Activated CD4-positive, alpha-beta memory T cell treated with anti-CD3 and anti-CD28 coated beads, Interleukin-2, amount 10 ng/mL, durations not matched to agents 7 days and 5 days (primary cell): ENCODE results near the gene PYGB. TPM values are rescaled to one million over a fixed set of nuclear protein-coding genes. Genes with fewer than 3 reads are reported as not detected.
A peak's percentile ranks its signal among the peaks of the same experiment; 100 is the strongest.
"Not testable (repeated sequence)": the region's sequence is repeated elsewhere in the genome, so short reads cannot be mapped to it uniquely, and the experiment has no call there.

Experiments used
- CTCF ChIA-PET: fragments of 350-600 bp; sonication (Branson Sonifier 250); formaldehyde crosslinking; loops from one replicate; lab custom pipeline; 2021; ENCODE audit warnings: antibody characterized with exemption, inconsistent platforms; lab: Charles Lee
- POLR2A ChIA-PET: fragments of 350-600 bp; sonication (Branson Sonifier 250); formaldehyde crosslinking; loops from one replicate; lab custom pipeline; 2021; ENCODE audit warnings: antibody characterized with exemption; lab: Charles Lee
- DNase-seq: peaks from one replicate; pipeline ENCODE4 v3.0.0-alpha.2; 2020
- H3K27ac Mint-ChIP-seq: one replicate; pipeline ENCODE4 v1.8.0; 2021; ENCODE audit warnings: mild to moderate bottlenecking, mixed read lengths
- H3K27me3 Mint-ChIP-seq: one replicate; pipeline ENCODE4 v1.8.0; 2021; ENCODE audit warnings: mixed read lengths
- H3K36me3 Mint-ChIP-seq: one replicate; pipeline ENCODE4 v1.8.0; 2021; ENCODE audit warnings: low read depth, mixed read lengths
- H3K4me1 Mint-ChIP-seq: one replicate; pipeline ENCODE4 v1.8.0; 2021; ENCODE audit warnings: mixed read lengths
- H3K4me3 Mint-ChIP-seq: one replicate; pipeline ENCODE4 v1.8.0; 2021; ENCODE audit warnings: mild to moderate bottlenecking, mixed read lengths
- H3K9me3 Mint-ChIP-seq: one replicate; pipeline ENCODE4 v1.8.0; 2021; ENCODE audit warnings: mixed read lengths
- total RNA-seq, 2 experiments: library from RNA; stranded (reverse); gene quantifications; one replicate each; pipeline ENCODE4 v1.2.3, GENCODE V29; 2021

The PYGB gene
- total RNA-seq, 2 experiments from 2014 or later: 28.4 to 29.8 TPM

GRCh38 chr20:25240851-25241658 is 6.8 kb upstream of the PYGB start:
- H3K36me3 Mint-ChIP-seq, DNase-seq, CTCF ChIA-PET, H3K4me3 Mint-ChIP-seq, H3K27ac Mint-ChIP-seq, H3K9me3 Mint-ChIP-seq, POLR2A ChIA-PET: not testable (repeated sequence)
- peaks cover 12% of the 10 kb centered on the region for H3K27me3 Mint-ChIP-seq
- peaks cover 20% of the 10 kb centered on the region for H3K4me1 Mint-ChIP-seq

- H3K27ac Mint-ChIP-seq, H3K36me3 Mint-ChIP-seq, H3K4me3 Mint-ChIP-seq, H3K9me3 Mint-ChIP-seq, CTCF ChIA-PET, DNase-seq, POLR2A ChIA-PET: not testable (repeated sequence)
- H3K4me1 Mint-ChIP-seq: peaks cover 25% of the 10 kb centered on the region
- peaks cover 17% of the 10 kb centered on the region for H3K27me3 Mint-ChIP-seq
Measured at GRCh38 chr20:25241659-25241955, 6.3 kb upstream of the PYGB start.

- Mint-ChIP-seq H3K4me1 (peaks cover 30% of the 10 kb centered on the region), H3K36me3 (no peaks in the 10 kb centered on the region), H3K4me3 (no peak overlapping the region), H3K9me3 (no peaks in the 10 kb centered on the region), H3K27ac (no peak overlapping the region), H3K27me3 (peaks cover 21% of the 10 kb centered on the region)
- no peak for DNase-seq
- ChIA-PET POLR2A (no interaction called here), CTCF (no interaction called here)
Measured at GRCh38 chr20:25242231-25242630, 5.7 kb upstream of the PYGB start.

- DNase-seq: no peak
- Mint-ChIP-seq H3K4me3 (no peak overlapping the region), H3K36me3 (no peaks in the 10 kb centered on the region), H3K27me3 (peaks cover 21% of the 10 kb centered on the region), H3K9me3 (no peaks in the 10 kb centered on the region), H3K4me1 (peaks cover 18% of the 10 kb centered on the region), H3K27ac (no peak overlapping the region)
- ChIA-PET POLR2A (no interaction called here), CTCF (no interaction called here)
Measured at GRCh38 chr20:25243416-25243979, 4.4 kb upstream of the PYGB start.

- POLR2A ChIA-PET: no interaction called here
- no peak overlapping the region for H3K4me3 Mint-ChIP-seq
Measured at GRCh38 chr20:25244976-25245375, 2.9 kb upstream of the PYGB start.

GRCh38 chr20:25245461-25245860 is 2.4 kb upstream of the PYGB start:
- peaks cover 21% of the 10 kb centered on the region for H3K27me3 Mint-ChIP-seq
- no peaks in the 10 kb centered on the region for H3K36me3 Mint-ChIP-seq
- ChIA-PET CTCF (no interaction called here), POLR2A (interaction anchor here (0.9 kb wide), 1 partner anchor 162 kb away, joined by 4 read pairs; the partner anchor contains the start of gene GINS1)
- DNase-seq: no peak
- H3K4me1 Mint-ChIP-seq: peaks cover 28% of the 10 kb centered on the region
- no peak overlapping the region for H3K4me3 Mint-ChIP-seq
- H3K27ac Mint-ChIP-seq: no peak overlapping the region
- H3K9me3 Mint-ChIP-seq: no peaks in the 10 kb centered on the region

More at GRCh38 chr20:25244976-25245375, 2.9 kb upstream of the PYGB start:
- no peak for DNase-seq
- no peak overlapping the region for H3K27ac Mint-ChIP-seq
- H3K36me3 Mint-ChIP-seq: no peaks in the 10 kb centered on the region
- peaks cover 21% of the 10 kb centered on the region for H3K27me3 Mint-ChIP-seq
- CTCF ChIA-PET: interaction anchor here (0.6 kb wide), 1 partner anchor 128 kb away, joined by 3 read pairs; no protein-coding TSS in a partner anchor
- peaks cover 23% of the 10 kb centered on the region for H3K4me1 Mint-ChIP-seq
- H3K9me3 Mint-ChIP-seq: no peaks in the 10 kb centered on the region

- Mint-ChIP-seq H3K36me3 (no peaks in the 10 kb centered on the region), H3K9me3 (no peaks in the 10 kb centered on the region), H3K4me3 (peak overlapping the region; percentile 90), H3K27me3 (peaks cover 21% of the 10 kb centered on the region), H3K27ac (no peak overlapping the region), H3K4me1 (peaks cover 36% of the 10 kb centered on the region)
- ChIA-PET POLR2A (interaction anchor here (0.5 to 4.6 kb wide), 9 partner anchors 9 to 253 kb away, joined by 3 to 22 read pairs (median 7); partner anchors contain the start of genes ENTPD6 and GINS1), CTCF (interaction anchor here (0.9 to 1.7 kb wide), 3 partner anchors 23 to 253 kb away, joined by 3 to 8 read pairs (median 4); no protein-coding TSS in a partner anchor)
- DNase-seq: no peak
Measured at GRCh38 chr20:25246182-25246999, 1.5 kb upstream of the PYGB start.

- ChIA-PET CTCF (interaction anchor here (0.9 to 1.7 kb wide), 5 partner anchors 15 to 254 kb away, joined by 3 to 8 read pairs (median 3); no protein-coding TSS in a partner anchor), POLR2A (interaction anchor here (0.5 to 4.6 kb wide), 10 partner anchors 10 to 254 kb away, joined by 3 to 22 read pairs (median 8); partner anchors contain the start of genes ACSS1, ENTPD6 and GINS1)
- no peaks in the 10 kb centered on the region for H3K9me3 Mint-ChIP-seq
- DNase-seq: peak; percentile 22
- peaks cover 39% of the 10 kb centered on the region for H3K4me1 Mint-ChIP-seq
- peaks cover 20% of the 10 kb centered on the region for H3K27me3 Mint-ChIP-seq
- peak overlapping the region; percentile 1 for H3K27ac Mint-ChIP-seq
- H3K4me3 Mint-ChIP-seq: peak overlapping the region; percentile 90
- no peaks in the 10 kb centered on the region for H3K36me3 Mint-ChIP-seq
Measured at GRCh38 chr20:25247000-25247517, 826 bp upstream of the PYGB start.

- Mint-ChIP-seq H3K9me3 (no peaks in the 10 kb centered on the region), H3K27ac (no peak overlapping the region), H3K4me3 (peak overlapping the region; percentile 90), H3K27me3 (peaks cover 15% of the 10 kb centered on the region), H3K4me1 (peaks cover 41% of the 10 kb centered on the region), H3K36me3 (no peaks in the 10 kb centered on the region)
- ChIA-PET POLR2A (interaction anchor here (0.6 to 4.6 kb wide), 12 partner anchors 9 to 254 kb away, joined by 3 to 22 read pairs (median 6); partner anchors contain the start of genes ABHD12, ACSS1, ENTPD6 and GINS1), CTCF (interaction anchor here (0.7 to 1.7 kb wide), 6 partner anchors 14 to 254 kb away, joined by 3 to 8 read pairs (median 3); no protein-coding TSS in a partner anchor)
- no peak for DNase-seq
Measured at GRCh38 chr20:25247518-25247955, 348 bp upstream of the PYGB start.

GRCh38 chr20:25248786-25249172 is 894 bp downstream of the PYGB start:
- CTCF ChIA-PET: interaction anchor here (1.2 kb wide), 1 partner anchor 151 kb away, joined by 9 read pairs; no protein-coding TSS in a partner anchor

GRCh38 chr20:25249198-25249931 is 1.5 kb downstream of the PYGB start:
- Mint-ChIP-seq H3K4me1 (peaks cover 41% of the 10 kb centered on the region), H3K27ac (no peak overlapping the region), H3K36me3 (no peaks in the 10 kb centered on the region), H3K4me3 (peak overlapping the region; percentile 83), H3K9me3 (no peaks in the 10 kb centered on the region), H3K27me3 (peaks cover 12% of the 10 kb centered on the region)
- POLR2A ChIA-PET: interaction anchor here (0.7 to 4.6 kb wide), 7 partner anchors 26 to 287 kb away, joined by 3 to 22 read pairs (median 8); partner anchors contain the start of genes ACSS1, ENTPD6 and GINS1
- CTCF ChIA-PET: interaction anchor here (0.9 to 1.2 kb wide), 2 partner anchors 144 to 150 kb away, joined by 3 to 9 read pairs; no protein-coding TSS in a partner anchor
- DNase-seq: no peak

More at GRCh38 chr20:25248786-25249172, 894 bp downstream of the PYGB start:
- peaks cover 41% of the 10 kb centered on the region for H3K4me1 Mint-ChIP-seq
- no peaks in the 10 kb centered on the region for H3K9me3 Mint-ChIP-seq
- no peaks in the 10 kb centered on the region for H3K36me3 Mint-ChIP-seq
- no peak for DNase-seq
- H3K27ac Mint-ChIP-seq: peak overlapping the region; percentile 66
- POLR2A ChIA-PET: interaction anchor here (0.9 to 4.6 kb wide), 7 partner anchors 11 to 190 kb away, joined by 3 to 22 read pairs (median 8); partner anchors contain the start of genes ACSS1, ENTPD6 and GINS1
- peak overlapping the region; percentile 83 for H3K4me3 Mint-ChIP-seq
- peaks cover 12% of the 10 kb centered on the region for H3K27me3 Mint-ChIP-seq
